Heart left ventricle (tissue), 16 donors: ENCODE results near the gene RSRC2. TPM values are rescaled to one million over a fixed set of nuclear protein-coding genes. Genes with fewer than 3 reads are reported as not detected.
A peak's percentile ranks its signal among the peaks of the same experiment; 100 is the strongest.

Experiments
- ATAC-seq, 4 donors: fragments of 200-7000 bp; cut with Tn5 transposase; one replicate each; pipeline ENCODE4 v1.9.1; 2020 to 2022; ENCODE audit warnings: moderate library complexity in 4 of 4, mild to moderate bottlenecking in 3 of 4, moderate number of reproducible peaks in 1 of 4
- DNase-seq, 5 donors: peaks; one replicate each; pipeline ENCODE4 v3.0.0-alpha.2; 2020
- H3K27ac ChIP-seq, 12 donors: fragments of 200-600 bp; sonication (generic) in 4 of 12; one replicate each; pipeline versions ENCODE4 v1.5.0 to v1.8.0; 2016 to 2022; ENCODE audit warnings: mild to moderate bottlenecking in 2 of 12
- H3K27me3 ChIP-seq, 9 donors: fragments of 200-600 bp; sonication (generic) in 2 of 9; one replicate each; pipeline versions ENCODE4 v1.5.1 to v1.8.0; 2016 to 2022; ENCODE audit warnings: mild to moderate bottlenecking in 3 of 9
- H3K36me3 ChIP-seq, 9 donors: fragments of 200-600 bp; sonication (generic) in 2 of 9; one replicate each; pipeline versions ENCODE4 v1.5.0 to v1.8.0; 2018 to 2022; ENCODE audit warnings: mild to moderate bottlenecking in 2 of 9
- H3K4me1 ChIP-seq, 12 donors: fragments of 200-600 bp; sonication (generic) in 4 of 12; one replicate each; pipeline versions ENCODE4 v1.5.0 to v1.8.0; 2016 to 2022; ENCODE audit warnings: mild to moderate bottlenecking in 3 of 12
- H3K4me3 ChIP-seq, 12 donors: fragments of 200-600 bp; sonication (generic) in 4 of 12; one replicate each; pipeline versions ENCODE4 v1.5.0 to v1.8.0; 2017 to 2022; ENCODE audit warnings: mild to moderate bottlenecking in 9 of 12, moderate library complexity in 4 of 12
- H3K9me3 ChIP-seq, 12 donors: fragments of 200-600 bp; sonication (generic) in 4 of 12; one replicate each; pipeline versions ENCODE4 v1.5.0 to v1.8.0; 2016 to 2022; ENCODE audit warnings: mild to moderate bottlenecking in 1 of 12
- CTCF ChIP-seq, 12 donors: fragments of 200-600 bp; sonication (generic) in 4 of 12; IDR thresholded peaks; one replicate each; pipeline versions ENCODE4 v1.5.0 to v1.8.0; 2018 to 2022; ENCODE audit warnings: antibody characterized with exemption in 12 of 12, mild to moderate bottlenecking in 5 of 12
- POLR2A ChIP-seq, 2 donors: fragments of 450-650 bp; IDR thresholded peaks; one replicate each; pipeline ENCODE4 v1.6.1; 2017; ENCODE audit warnings: antibody characterized with exemption in 2 of 2, mild to moderate bottlenecking in 2 of 2, moderate library complexity in 2 of 2
- WGBS, 4 donors: extraction: QIAGEN DNeasy Blood & Tissue Kit in 2 of 4; methylation state at CpG; one replicate each; pipeline versions ENCODE4 v1.1.5 to v1.1.7; 2013 to 2018; 5-methylcytosine and 5-hydroxymethylcytosine counted together
- intact Hi-C, 10 donors: fragments of 100-400 bp; cut with DNase I; formaldehyde crosslinking; loops; one replicate each; pipeline versions ENCODE4 v1.11.1 to v1.14.2; 2022
- polyA plus RNA-seq, 2 donors: library from polyadenylated mRNA; stranded (reverse); fragments of 200-250 nt; gene quantifications; one replicate each; pipeline ENCODE4 v1.2.3, GENCODE V29; 2013
- total RNA-seq, 9 donors: library from RNA; depleted of rRNA in 2 of 9; stranded (reverse); fragments of >200 nt in 2 of 9; fragmentation: NEBNext Ultra II Directional in 3 of 9; extraction: Animal tissue kit (Norgen Biotek cat#: 25700) in 3 of 9; gene quantifications; one replicate each; pipeline versions ENCODE4 v1.1.0 to v1.2.4, GENCODE V29; 2016 to 2023
- donor health status: ischemic (EF 13 %, LVEDD 7.1; RV severe dilation, severe dysfunction).
- donor health status: healthy with polysubstance abuse.
- donor health status: DM: no; HTN: yes; CAD: no.
- donor health status: DM: no; HTN: no; CAD: no.
- donor health status: ischemic (EF 25% LVEDD 6.9; RV normal size, moderate dysfunction).
- donor health status: ischemic (EF 25% LVEDD 5.7; RV mildly dilated, moderate dysfunction).
- donor health status: healthy.
- donor health status: DM: yes; HTN: yes; CAD: no.
- donor health status: ischemic (EF 35%, LVEDD 5.7; RV mildly dilated, moderate dysfunction).
- donor health status: nonischemic (EF 11% LVEDD 7.7; RV severe dilation, severe dysfunction).
- donor health status: DM: yes; HTN: yes; CAD: no.
- donor health status: PGD.
- donor health status: ischemic (EF 29% LVEDD 5.4; RV normal size, mild dysfunction).
- donor health status: nonischemic (EF 23%, LVEDD 6.1; RV moderate dilation, normal function).

The RSRC2 gene
- total and polyA plus RNA-seq, 11 donors = 31.1 to 46.5 (median 35.3) TPM

GRCh38 chr12:122523846-122524718, 2.7 kb downstream of the RSRC2 start:
- Histone ChIP-seq H3K27me3 (no peaks in the 10 kb centered on the region), H3K9me3 (no peaks in the 10 kb centered on the region), H3K4me1 (peaks cover 12 to 53% (median 45%) of the 10 kb centered on the region in 12 donors), H3K36me3 (peaks cover 0 to 61% (median 43%) of the 10 kb centered on the region in 9 donors), H3K4me3 (peak overlapping the region in 10 of 12 donors; percentile 55 to 92 (median 76)), H3K27ac (peak overlapping the region in 3 of 12 donors; percentile 0 to 94 (median 57))
- no peak for TF ChIP-seq POLR2A (IDR thresholded peaks at IDR 0.05)
- no peak for TF ChIP-seq CTCF (IDR thresholded peaks at IDR 0.05)
- intact Hi-C loops = loop anchor here in 2 of 10 donors (2.0 to 10.0 kb wide), 2 partner anchors 23 to 231 kb away; partner anchors contain the start of genes DENR (in 1 of the 2) and ZCCHC8 (in 1 of the 2)
- ATAC-seq (no peak), DNase-seq (no peak)
- 18 to 23% (median 19%) methylated on average over 8 of the region's 8 CpGs for WGBS, 4 donors

GRCh38 chr12:122523280-122523679, 3.5 kb downstream of the RSRC2 start:
- intact Hi-C loops = loop anchor here in 1 of 10 donors (10.0 kb wide), 1 partner anchor 232 kb away; the partner anchor contains the start of gene DENR
- Histone ChIP-seq H3K36me3 (peaks cover 0 to 69% (median 51%) of the 10 kb centered on the region in 9 donors), H3K27ac (peak overlapping the region in 2 of 12 donors; percentile 1 to 94), H3K27me3 (no peaks in the 10 kb centered on the region), H3K4me1 (peaks cover 12 to 52% (median 45%) of the 10 kb centered on the region in 12 donors), H3K4me3 (peak overlapping the region in 7 of 12 donors; percentile 55 to 92 (median 76)), H3K9me3 (no peaks in the 10 kb centered on the region)
- 46 to 48% (median 47%) methylated on average over 8 of the region's 8 CpGs for WGBS, 4 donors
- no peak for ATAC-seq
- TF ChIP-seq POLR2A (IDR thresholded peaks at IDR 0.05) = no peak
- TF ChIP-seq CTCF (IDR thresholded peaks at IDR 0.05) = no peak
- DNase-seq = no peak

- no peak for ATAC-seq
- H3K4me3 ChIP-seq = no peak overlapping the region
- intact Hi-C loops = loop anchor here in 1 of 10 donors (10.0 kb wide), 1 partner anchor 234 kb away; the partner anchor contains the start of gene DENR
- TF ChIP-seq CTCF (IDR thresholded peaks at IDR 0.05) = no peak
- TF ChIP-seq POLR2A (IDR thresholded peaks at IDR 0.05) = no peak
- no peak overlapping the region for H3K27ac ChIP-seq
- no peak for DNase-seq
- H3K4me1 ChIP-seq = peaks cover 9 to 44% (median 37%) of the 10 kb centered on the region in 12 donors
- peaks cover 6 to 95% (median 77%) of the 10 kb centered on the region in 9 donors for H3K36me3 ChIP-seq
- no peaks in the 10 kb centered on the region for H3K9me3 ChIP-seq
- 89 to 94% (median 93%) methylated on average over 4 of the region's 4 CpGs for WGBS, 4 donors
- H3K27me3 ChIP-seq = no peaks in the 10 kb centered on the region
Measured at GRCh38 chr12:122520676-122521075, 6.1 kb downstream of the RSRC2 start.

GRCh38 chr12:122519418-122519817, 7.3 kb downstream of the RSRC2 start:
- H3K36me3 ChIP-seq = peaks cover 8 to 100% (median 84%) of the 10 kb centered on the region in 9 donors

More at GRCh38 chr12:122519418-122519817, 7.3 kb downstream of the RSRC2 start:
- no peak for TF ChIP-seq POLR2A (IDR thresholded peaks at IDR 0.05)
- no peak for TF ChIP-seq CTCF (IDR thresholded peaks at IDR 0.05)
- Histone ChIP-seq H3K27me3 (no peaks in the 10 kb centered on the region), H3K9me3 (no peaks in the 10 kb centered on the region), H3K4me3 (no peak overlapping the region), H3K27ac (no peak overlapping the region), H3K4me1 (peaks cover 6 to 34% (median 28%) of the 10 kb centered on the region in 12 donors)
- intact Hi-C loops = no loop called here
- DNase-seq (no peak), ATAC-seq (no peak)
- 80 to 83% (median 82%) methylated on average over 1 of the region's 1 CpG for WGBS, 4 donors
